Endothelial cell of umbilical vein (primary cell): ENCODE measurements around the gene CALD1. TPM values are rescaled to one million over a fixed set of nuclear protein-coding genes. Genes with fewer than 3 reads are reported as not detected.

Experiments used
- BruUV-seq: library from RNA; stranded (reverse); fragments of 400-500 nt; replicated peaks from 2 replicates; lab custom pipeline; 2021; lab: Mats Ljungman, UMichigan
- CTCF ChIA-PET: fragments of 300-600, 350-600 bp; sonication (Branson Sonifier 250); formaldehyde crosslinking; loops from one replicate; lab custom pipeline; 2021; ENCODE audit warnings: antibody characterized with exemption, inconsistent platforms; lab: Charles Lee
- POLR2A ChIA-PET: fragments of 300-600, 350-600 bp; sonication (Branson Sonifier 250); formaldehyde crosslinking; loops from one replicate; lab custom pipeline; 2021; ENCODE audit warnings: antibody characterized with exemption, inconsistent platforms; lab: Charles Lee
- DNase-seq: peaks from one replicate; pipeline ENCODE4 v3.0.0-alpha.2; 2011; ENCODE audit warnings: low read depth, low spot score
- FAIRE-seq: peaks from 2 replicates; lab custom pipeline; 2011; peaks lifted over from hg19 to GRCh38; lab: Jason Lieb, UNC
- H2AFZ ChIP-seq: 2 replicates; pipeline ENCODE4 v1.6.0; 2012; ENCODE audit warnings: low read depth, low read length, control low read depth, inconsistent platforms
- H3K27ac ChIP-seq: 2 replicates; pipeline ENCODE4 v1.5.1; 2011; ENCODE audit warnings: low read depth, mild to moderate bottlenecking, control low read depth, low read length, moderate library complexity; ENCODE audit not compliant: insufficient read depth
- H3K27me3 ChIP-seq, 2 experiments: 2 replicates each; pipeline versions ENCODE4 v1.6.0 to v1.6.1; 2011; ENCODE audit warnings: low read length in 2 of 2, mixed read lengths in 1 of 2; ENCODE audit not compliant: control insufficient read depth in 2 of 2, insufficient read depth in 2 of 2
- H3K36me3 ChIP-seq, 2 experiments: 2 replicates in 1 of 2; 3 replicates in 1 of 2; pipeline ENCODE4 v1.5.1; 2011; ENCODE audit warnings: low read length in 2 of 2, mild to moderate bottlenecking in 1 of 2, moderate library complexity in 1 of 2; ENCODE audit not compliant: control insufficient read depth in 2 of 2, insufficient read depth in 2 of 2; ENCODE audit errors: extremely low read depth in 1 of 2
- H3K4me1 ChIP-seq: 3 replicates; pipeline ENCODE4 v1.5.1; 2011; ENCODE audit warnings: mild to moderate bottlenecking, low read length; ENCODE audit not compliant: control insufficient read depth, insufficient read depth; ENCODE audit errors: extremely low read depth
- H3K4me2 ChIP-seq: 2 replicates; pipeline ENCODE4 v1.6.1; 2011; ENCODE audit warnings: low read length, control low read depth, mixed read lengths; ENCODE audit not compliant: insufficient read depth
- H3K4me3 ChIP-seq, 3 experiments: fragments of 200-600 bp in 1 of 3; sonication (generic), shearing (Covaris generic) in 1 of 3; replicated peaks in 1 of 3; 2 replicates each; pipeline ENCODE4 v1.5.1; 2011 to 2016; ENCODE audit warnings: control low read depth in 3 of 3, low read length in 3 of 3, mild to moderate bottlenecking in 2 of 3, inconsistent platforms in 1 of 3, low read depth in 1 of 3, moderate library complexity in 1 of 3; ENCODE audit not compliant: insufficient read depth in 1 of 3
- H3K79me2 ChIP-seq: 2 replicates; pipeline ENCODE4 v1.6.0; 2012; ENCODE audit warnings: low read length, inconsistent platforms; ENCODE audit not compliant: control insufficient read depth, insufficient read depth
- H3K9ac ChIP-seq: replicated peaks from 2 replicates; pipeline ENCODE3; 2011; ENCODE audit warnings: low read length, control low read depth; ENCODE audit not compliant: insufficient read depth; ENCODE audit errors: extremely low read depth
- H3K9me1 ChIP-seq: replicated peaks from 3 replicates; pipeline ENCODE4 v1.6.0; 2011; ENCODE audit warnings: mild to moderate bottlenecking, low read length; ENCODE audit not compliant: control insufficient read depth, insufficient read depth; ENCODE audit errors: extremely low read depth
- H3K9me3 ChIP-seq: replicated peaks from 2 replicates; pipeline ENCODE4 v1.5.1; 2012; ENCODE audit warnings: low read length, inconsistent platforms; ENCODE audit not compliant: control insufficient read depth, insufficient read depth
- H4K20me1 ChIP-seq: replicated peaks from 2 replicates; pipeline ENCODE3; 2011; ENCODE audit warnings: mild to moderate bottlenecking, low read length; ENCODE audit not compliant: control insufficient read depth, insufficient read depth; ENCODE audit errors: extremely low read depth
- EZH2 ChIP-seq: IDR thresholded peaks from 2 replicates; pipeline ENCODE4 v1.6.1; 2012; ENCODE audit warnings: borderline replicate concordance, low read depth, mild to moderate bottlenecking, moderate library complexity, low read length, inconsistent platforms; ENCODE audit not compliant: severe bottlenecking
- FOS ChIP-seq: IDR thresholded peaks from 2 replicates; pipeline ENCODE4 v1.6.1; 2011; ENCODE audit warnings: mild to moderate bottlenecking, low read length, moderate library complexity, borderline replicate concordance; ENCODE audit not compliant: insufficient read depth
- GATA2 ChIP-seq: IDR thresholded peaks from 2 replicates; pipeline ENCODE4 v1.7.0; 2011; ENCODE audit warnings: low read depth, mild to moderate bottlenecking, moderate library complexity, mixed read lengths, low read length; ENCODE audit not compliant: insufficient read length, insufficient read depth
- JUN ChIP-seq: IDR thresholded peaks from 2 replicates; pipeline ENCODE4 v1.6.1; 2011; ENCODE audit warnings: borderline replicate concordance, low read depth; ENCODE audit not compliant: insufficient read length, insufficient read depth
- MYC ChIP-seq: IDR thresholded peaks from one replicate; pipeline ENCODE4 v1.6.1; 2011; ENCODE audit warnings: mild to moderate bottlenecking, low read depth, low read length
- POLR2A ChIP-seq: IDR thresholded peaks from 2 replicates; pipeline ENCODE4 v1.6.1; 2012; ENCODE audit warnings: low read depth, mild to moderate bottlenecking, control low read depth, low read length
- POLR2AphosphoS5 ChIP-seq: IDR thresholded peaks from 2 replicates; pipeline ENCODE4 v1.6.1; 2012; ENCODE audit warnings: low read depth, mild to moderate bottlenecking, control low read depth, low read length, moderate library complexity; ENCODE audit not compliant: insufficient read depth
- dilution Hi-C: fragments of 300-500 bp; cut with MboI; formaldehyde crosslinking; loops from one replicate; pipeline ENCODE4 v1.15.0; 2019; ENCODE audit warnings: low sequenced_read_pairs; ENCODE audit not compliant: extremely low pct_ligation_motif_present
- intact Hi-C: fragments of 100-400 bp; cut with micrococcal nuclease; formaldehyde crosslinking; loops from one replicate; pipeline ENCODE4 v1.10.0; 2022
- polyA plus RNA-seq, 4 experiments: library from polyadenylated mRNA; depleted of rRNA in 3 of 4; stranded (reverse) in 3 of 4; unstranded in 1 of 4; fragments of >200 nt; gene quantifications; 2 replicates each; pipeline versions ENCODE4 v1.2.1 to v1.2.3, GENCODE V29; 2011 to 2012; ENCODE audit warnings: missing spikeins in 1 of 4
- total RNA-seq: library from RNA; stranded (reverse); gene quantifications from 2 replicates; pipeline ENCODE4 v1.2.3, GENCODE V29; 2021
- TF ChIP-seq, protein P1 (sequence below): IDR thresholded peaks from 2 replicates; pipeline ENCODE4 v1.6.1; 2011; ENCODE audit not compliant: insufficient read depth, insufficient read length
- TF ChIP-seq, protein P2 (sequence below), 2 donors: IDR thresholded peaks; 1 replicate in 1 of 2; 2 replicates in 1 of 2; pipeline ENCODE4 v1.5.1; 2011; ENCODE audit warnings: low read length in 2 of 2, mild to moderate bottlenecking in 2 of 2, moderate library complexity in 2 of 2, control low read depth in 1 of 2, inconsistent platforms in 1 of 2, low read depth in 1 of 2; ENCODE audit not compliant: insufficient read depth in 1 of 2; ENCODE audit errors: extremely low read depth in 1 of 2

CALD1 gene
- total and polyA plus RNA-seq, 2 donors (not counting 3 experiments of a cell fraction or from before 2014, with no cell fraction given) = 136 to 307 TPM

DNA sequence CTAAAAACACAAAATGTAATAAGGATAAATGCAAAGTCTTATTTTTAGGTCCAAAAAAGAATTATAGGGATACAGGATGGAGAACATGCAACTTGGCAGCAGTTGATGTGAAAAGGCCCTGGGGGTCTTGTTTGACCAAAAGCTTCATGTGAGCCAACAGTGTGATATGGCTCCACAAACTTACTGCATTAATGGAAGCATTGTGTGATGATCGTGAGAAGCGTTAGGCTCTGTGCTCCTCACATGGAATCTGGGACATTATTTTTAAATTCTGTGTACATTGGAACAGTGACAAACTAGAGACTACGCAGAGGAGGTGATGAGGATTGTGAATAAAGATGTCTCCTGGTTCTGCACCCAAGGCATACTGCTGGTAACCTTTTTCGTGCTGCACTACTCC, 39.1 kb upstream of the CALD1 start:
- no peaks in the 10 kb centered on the region for H3K9me1 ChIP-seq
- BruUV-seq = no TSS peak
- DNase-seq (no peak), FAIRE-seq (no peak)
- intact Hi-C loops = no loop called here
- no peak overlapping the region for H3K4me3 ChIP-seq
- H3K79me2 ChIP-seq = no peaks in the 10 kb centered on the region
- no peak overlapping the region for H2AFZ ChIP-seq
- no peak for TF ChIP-seq MYC
- no peak for TF ChIP-seq JUN
- TF ChIP-seq FOS = no peak
- TF ChIP-seq, protein P1, sequence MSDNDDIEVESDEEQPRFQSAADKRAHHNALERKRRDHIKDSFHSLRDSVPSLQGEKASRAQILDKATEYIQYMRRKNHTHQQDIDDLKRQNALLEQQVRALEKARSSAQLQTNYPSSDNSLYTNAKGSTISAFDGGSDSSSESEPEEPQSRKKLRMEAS = no peak
- no peak for TF ChIP-seq POLR2A
- TF ChIP-seq GATA2 = no peak
- TF ChIP-seq EZH2 = no peak
- TF ChIP-seq, protein P2, sequence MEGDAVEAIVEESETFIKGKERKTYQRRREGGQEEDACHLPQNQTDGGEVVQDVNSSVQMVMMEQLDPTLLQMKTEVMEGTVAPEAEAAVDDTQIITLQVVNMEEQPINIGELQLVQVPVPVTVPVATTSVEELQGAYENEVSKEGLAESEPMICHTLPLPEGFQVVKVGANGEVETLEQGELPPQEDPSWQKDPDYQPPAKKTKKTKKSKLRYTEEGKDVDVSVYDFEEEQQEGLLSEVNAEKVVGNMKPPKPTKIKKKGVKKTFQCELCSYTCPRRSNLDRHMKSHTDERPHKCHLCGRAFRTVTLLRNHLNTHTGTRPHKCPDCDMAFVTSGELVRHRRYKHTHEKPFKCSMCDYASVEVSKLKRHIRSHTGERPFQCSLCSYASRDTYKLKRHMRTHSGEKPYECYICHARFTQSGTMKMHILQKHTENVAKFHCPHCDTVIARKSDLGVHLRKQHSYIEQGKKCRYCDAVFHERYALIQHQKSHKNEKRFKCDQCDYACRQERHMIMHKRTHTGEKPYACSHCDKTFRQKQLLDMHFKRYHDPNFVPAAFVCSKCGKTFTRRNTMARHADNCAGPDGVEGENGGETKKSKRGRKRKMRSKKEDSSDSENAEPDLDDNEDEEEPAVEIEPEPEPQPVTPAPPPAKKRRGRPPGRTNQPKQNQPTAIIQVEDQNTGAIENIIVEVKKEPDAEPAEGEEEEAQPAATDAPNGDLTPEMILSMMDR (IDR thresholded peaks at IDR 0.05; ENCODE audit: extremely low read depth in 1 of 2, insufficient read depth in 1 of 2, low read depth in 1 of 2, low read length in 2 of 2) = no peak
- TF ChIP-seq POLR2AphosphoS5 = no peak
- ChIA-PET CTCF (interaction anchor here (0.8 to 1.0 kb wide), 2 partner anchors 12 to 107 kb away, joined by 3 read pairs; no protein-coding TSS in a partner anchor), POLR2A (no interaction called here)
- no peak overlapping the region for H3K9ac ChIP-seq
- H3K27me3 ChIP-seq = peaks cover 0 to 1% of the 10 kb centered on the region in 2 experiments
- peaks cover 9% of the 10 kb centered on the region for H3K4me1 ChIP-seq
- dilution Hi-C loops = no loop called here
- H3K27ac ChIP-seq = no peak overlapping the region
- H3K4me2 ChIP-seq = no peak overlapping the region
- H3K9me3 ChIP-seq = no peaks in the 10 kb centered on the region
- H3K36me3 ChIP-seq = no peaks in the 10 kb centered on the region
- no peaks in the 10 kb centered on the region for H4K20me1 ChIP-seq
